ENCODE data around the gene MEX3A. TPM values are rescaled to one million over a fixed set of nuclear protein-coding genes. Genes with fewer than 3 reads are reported as not detected.

MEX3A gene
- total and polyA plus RNA-seq, 2 of the 8 experiments (the other 6 are each of a cell fraction or from before 2014, with no cell fraction given), result 34.1 to 52.4 TPM

GRCh38 chr1:156083800-156084790 is 1.8 kb upstream of the MEX3A start:
- 0 out of 7 replicates have a peak overlapping the region, but pooled peaks of 1 of the 4 experiments have one; percentile 15 for H3K9ac ChIP-seq (replicated peaks in 1 of 4; ENCODE audit: extremely low read depth in 1 of 4, low read depth in 3 of 4, low read length in 3 of 4)

More at GRCh38 chr1:156083800-156084790, 1.8 kb upstream of the MEX3A start:
- no peak for DNase-seq (ENCODE audit: low read depth in 1 of 2, low spot score in 2 of 2)
- POLR2A ChIA-PET (ENCODE audit: partially characterized antibody), result interaction anchor here (0.9 to 29.6 kb wide), 19 partner anchors 10 to 172 kb away, joined by 3 to 763 read pairs (median 11); partner anchors contain the start of genes ARHGEF2, KHDC4, LAMTOR2 and LMNA
- no peaks in the 10 kb centered on the region for H3K27me3 ChIP-seq (replicated peaks in 1 of 4; ENCODE audit: control insufficient read depth in 3 of 4, extremely low read depth in 1 of 4, insufficient read depth in 3 of 4, low read length in 3 of 4)
- no peak overlapping the region for H4K5ac ChIP-seq (ENCODE audit: insufficient read length, low read depth, low read length)
- H3K23ac ChIP-seq (ENCODE audit: insufficient read length), result no peak overlapping the region
- H3K36me3 ChIP-seq (ENCODE audit: control insufficient read depth in 2 of 4, insufficient read depth in 4 of 4, low read length in 3 of 4), result peaks cover 0 to 3% (median 0%) of the 10 kb centered on the region in 4 experiments; a peak in 1 of 8 replicates
- peaks cover 6% of the 10 kb centered on the region; the same call in 1 of the 2 replicates for H3K23me2 ChIP-seq (ENCODE audit: low read depth, low read length)
- no peak overlapping the region for H4K91ac ChIP-seq (replicated peaks; ENCODE audit: insufficient read length, low read length)
- H3K14ac ChIP-seq (ENCODE audit: insufficient read length), result no peak overlapping the region
- H3K18ac ChIP-seq (ENCODE audit: extremely low read depth, low read length), result no peak overlapping the region; the same call in 1 of the 2 replicates
- no peak overlapping the region for H2AFZ ChIP-seq (ENCODE audit: low read length)
- no peak for FAIRE-seq
- H2BK15ac ChIP-seq (ENCODE audit: low read length), result no peak overlapping the region
- H2BK20ac ChIP-seq (ENCODE audit: low read length), result no peak overlapping the region
- H3K4me2 ChIP-seq (ENCODE audit: insufficient read depth in 1 of 2, low read depth in 2 of 2, low read length in 2 of 2), result peak overlapping the region; percentile 67 to 76
- H2BK5ac ChIP-seq (ENCODE audit: low read depth, low read length), result no peak overlapping the region
- peak; percentile 96 for TF ChIP-seq KDM1A (IDR thresholded peaks at IDR 0.05; ENCODE audit: borderline replicate concordance, low read length)
- TF ChIP-seq ATF2 (IDR thresholded peaks at IDR 0.05; ENCODE audit: low read length), result 0 out of 2 replicates have a peak, but pooled peaks have one; percentile 15
- TF ChIP-seq SUZ12 (IDR thresholded peaks at IDR 0.05; ENCODE audit: low read length), result no peak
- no peak for TF ChIP-seq MAFK (IDR thresholded peaks at IDR 0.05; ENCODE audit: low read depth, low read length)
- peak in 1 of 2 experiments; percentile 97; a peak in 1 of 4 replicates for TF ChIP-seq HDAC2 (IDR thresholded peaks at IDR 0.05; ENCODE audit: borderline replicate concordance in 1 of 2, low read depth in 2 of 2, low read length in 2 of 2)
- TF ChIP-seq ASH2L (IDR thresholded peaks at IDR 0.05; ENCODE audit: low read length), result no peak
- no peak for TF ChIP-seq KDM5A (IDR thresholded peaks at IDR 0.05; ENCODE audit: low read length)
- no peak overlapping the region for H2AK5ac ChIP-seq (ENCODE audit: low read depth, low read length)
- H3K4ac ChIP-seq (replicated peaks; ENCODE audit: insufficient read length, low read depth, low read length), result no peak overlapping the region
- H3K79me2 ChIP-seq (ENCODE audit: control insufficient read depth in 1 of 2, insufficient read depth in 2 of 2, low read length in 2 of 2), result peaks cover 10 to 51% of the 10 kb centered on the region in 2 experiments
- no peak overlapping the region for H3K56ac ChIP-seq (replicated peaks; ENCODE audit: insufficient read length, low read depth, low read length)
- CTCF ChIA-PET (ENCODE audit: partially characterized antibody), result interaction anchor here (0.7 to 29.5 kb wide), 10 partner anchors 8 to 169 kb away, joined by 3 to 1994 read pairs (median 4); partner anchors contain the start of genes LMNA and UBQLN4
- peaks cover 12% of the 10 kb centered on the region for H3K79me1 ChIP-seq (ENCODE audit: low read depth, low read length)
- no peak overlapping the region for H4K8ac ChIP-seq (ENCODE audit: extremely low read depth, insufficient read depth, low read length)
- H3K4me1 ChIP-seq (replicated peaks in 1 of 4; ENCODE audit: control insufficient read depth in 3 of 4, insufficient read depth in 4 of 4, low read length in 3 of 4), result peaks cover 2 to 14% (median 9%) of the 10 kb centered on the region in 4 experiments; a peak in 6 of 7 replicates
- H4K20me1 ChIP-seq (replicated peaks in 1 of 2; ENCODE audit: control insufficient read depth in 1 of 2, insufficient read depth in 2 of 2, low read length in 2 of 2), result peaks cover 8 to 9% of the 10 kb centered on the region in 2 experiments
- H2BK12ac ChIP-seq (ENCODE audit: low read depth, low read length), result no peak overlapping the region
- WGBS, 2 experiments (ENCODE audit: extremely low coverage in 1 of 2, insufficient coverage in 1 of 2, insufficient read length in 1 of 2, insufficient replicate concordance in 2 of 2, low coverage in 1 of 2, low lambda C conversion rate in 2 of 2, missing lambda C conversion rate in 1 of 2), result 28% methylated on average over 6 of the region's 7 CpGs; no CpG with 5 or more reads in 1 of the 2 experiments
- H3K9me3 ChIP-seq (ENCODE audit: insufficient read depth in 2 of 2, low read depth in 1 of 2, low read length in 1 of 2), result no peaks in the 10 kb centered on the region
- no peak overlapping the region for H3K27ac ChIP-seq (ENCODE audit: low read depth, low read length)
- peak overlapping the region; percentile 78 to 98 (median 89) for H3K4me3 ChIP-seq (ENCODE audit: extremely low read depth in 1 of 4, insufficient read depth in 2 of 4, low read depth in 3 of 4, low read length in 4 of 4)
- H2BK120ac ChIP-seq (replicated peaks; ENCODE audit: low read depth, low read length), result no peak overlapping the region

Measured in H1 (cell line).